HG03039 (cell line): Measurements from ENCODE around the gene DBNDD2.
A peak's percentile ranks its signal among the peaks of the same experiment; 100 is the strongest.

Experiments used
- ATAC-seq: cut with Tn5 transposase; IDR thresholded peaks from one replicate; pipeline ENCODE4 v1.9.1; 2021; ENCODE audit warnings: mild to moderate bottlenecking, moderate library complexity; ENCODE audit not compliant: unreplicated experiment

DBNDD2 gene

GRCh38 chr20:45407783-45408645 is at the start of gene DBNDD2:
DBNDD2 (plus strand) TSS chr20:45408289; CDS start chr20:45408468, 179 bp downstream.
- ATAC-seq, result no peak

- ATAC-seq, result no peak
These were observed 49.1 kb upstream of the DBNDD2 start for GRCh38 chr20:45359069-45359405.

- ATAC-seq, result no peak
These were observed 48.5 kb upstream of the DBNDD2 start for GRCh38 chr20:45359406-45360148.

GRCh38 chr20:45361793-45362192 is 46.3 kb upstream of the DBNDD2 start:
- no peak for ATAC-seq

- ATAC-seq, result peak; percentile 83
These were observed 45.1 kb upstream of the DBNDD2 start, which contains the start of gene SYS1 for GRCh38 chr20:45362804-45363610. SYS1 (plus strand) TSS chr20:45363156; CDS start chr20:45363532, 376 bp downstream.

- ATAC-seq, result no peak
These were observed 44.2 kb upstream of the DBNDD2 start for GRCh38 chr20:45363611-45364492.

GRCh38 chr20:45365444-45365970 is 42.6 kb upstream of the DBNDD2 start:
- ATAC-seq, result no peak

GRCh38 chr20:45366192-45366591 is 41.9 kb upstream of the DBNDD2 start:
- no peak for ATAC-seq

- no peak for ATAC-seq
These were observed 41.5 kb upstream of the DBNDD2 start for GRCh38 chr20:45366631-45367030.

- ATAC-seq, result no peak
These were observed 41.0 kb upstream of the DBNDD2 start for GRCh38 chr20:45367126-45367525.

- peak; percentile 77 for ATAC-seq
These were observed 39.7 kb upstream of the DBNDD2 start for GRCh38 chr20:45368221-45368980.

GRCh38 chr20:45370571-45371160 is 37.4 kb upstream of the DBNDD2 start:
- ATAC-seq, result no peak

GRCh38 chr20:45372241-45372640 is 35.8 kb upstream of the DBNDD2 start:
- no peak for ATAC-seq

GRCh38 chr20:45372646-45373352 is 35.3 kb upstream of the DBNDD2 start:
- ATAC-seq, result no peak

GRCh38 chr20:45373353-45374100 is 34.6 kb upstream of the DBNDD2 start:
- ATAC-seq, result peak; percentile 61

GRCh38 chr20:45374101-45374467 is 34.0 kb upstream of the DBNDD2 start:
- no peak for ATAC-seq

- ATAC-seq, result no peak
These were observed 33.1 kb upstream of the DBNDD2 start for GRCh38 chr20:45374966-45375365.

- ATAC-seq, result no peak
These were observed 30.8 kb upstream of the DBNDD2 start for GRCh38 chr20:45377269-45377668.
